B cell (primary cell): ENCODE measurements around the gene ESR1.

ENCODE experiments used
- CTCF ChIP-seq: fragments of 200-600 bp; IDR thresholded peaks from one replicate; pipeline ENCODE4 v1.8.0; 2022; ENCODE audit warnings: antibody characterized with exemption, mild to moderate bottlenecking
- EZH2 ChIP-seq: IDR thresholded peaks from 2 replicates; pipeline ENCODE4 v1.6.1; 2012; ENCODE audit warnings: borderline replicate concordance, low read depth, mild to moderate bottlenecking, moderate library complexity, low read length; ENCODE audit not compliant: insufficient read depth, poor library complexity, severe bottlenecking

GRCh38 chr6:151914484-151914883, 107.0 kb downstream of the ESR1 start:
- no peak for TF ChIP-seq CTCF
- no peak for TF ChIP-seq EZH2
